Karpas-422 (cell line): ENCODE data around the gene LSMEM2. TPM values are rescaled to one million over a fixed set of nuclear protein-coding genes. Genes with fewer than 3 reads are reported as not detected.
A peak's percentile ranks its signal among the peaks of the same experiment; 100 is the strongest.
"Not testable (repeated sequence)": the region's sequence is repeated elsewhere in the genome, so short reads cannot be mapped to it uniquely, and the experiment has no call there.

ENCODE experiments used
- DNase-seq: peaks from one replicate; pipeline ENCODE4 v3.0.0-alpha.2; 2015
- H2AFZ ChIP-seq: fragments of 200-600 bp; sonication (generic); 2 replicates; pipeline ENCODE4 v1.6.1; 2014; ENCODE audit warnings: antibody characterized with exemption, low read length, mixed read lengths
- H3K27ac ChIP-seq: fragments of 200-600 bp; sonication (generic); 2 replicates; pipeline ENCODE4 v1.5.1; 2014; ENCODE audit warnings: mild to moderate bottlenecking, low read length, moderate library complexity
- H3K27me3 ChIP-seq: fragments of 200-600 bp; sonication (generic); 2 replicates; pipeline ENCODE4 v1.6.1; 2014; ENCODE audit warnings: low read length, mixed read lengths
- H3K36me3 ChIP-seq: fragments of 200-600 bp; sonication (generic); 2 replicates; pipeline ENCODE4 v1.6.1; 2014; ENCODE audit warnings: low read length, mixed read lengths; ENCODE audit not compliant: insufficient read depth
- H3K4me1 ChIP-seq: fragments of 200-600 bp; sonication (generic); 2 replicates; pipeline ENCODE4 v1.6.1; 2014; ENCODE audit warnings: mild to moderate bottlenecking, low read length, mixed read lengths
- H3K4me2 ChIP-seq: fragments of 200-600 bp; sonication (generic); 2 replicates; pipeline ENCODE4 v1.6.1; 2014; ENCODE audit warnings: low read length, low read depth, mild to moderate bottlenecking; ENCODE audit not compliant: poor library complexity, severe bottlenecking
- H3K4me3 ChIP-seq: fragments of 200-600 bp; sonication (generic); 2 replicates; pipeline ENCODE4 v1.5.1; 2014; ENCODE audit warnings: mild to moderate bottlenecking, antibody characterized with exemption, low read length, mixed read lengths
- H3K79me2 ChIP-seq: fragments of 200-600 bp; sonication (generic); 2 replicates; pipeline ENCODE4 v1.6.1; 2014; ENCODE audit warnings: mild to moderate bottlenecking, low read length, mixed read lengths
- H3K9ac ChIP-seq: fragments of 200-600 bp; sonication (generic); 2 replicates; pipeline ENCODE4 v1.6.0; 2014; ENCODE audit warnings: low read length
- H3K9me2 ChIP-seq: fragments of 200-600 bp; sonication (generic), shearing (Covaris generic); replicated peaks from 2 replicates; pipeline ENCODE4 v1.6.0; 2014; ENCODE audit warnings: mild to moderate bottlenecking, low read length, moderate library complexity; ENCODE audit not compliant: insufficient read depth
- H3K9me3 ChIP-seq: fragments of 300-700, 200-600 bp; sonication (generic); 2 replicates; pipeline ENCODE4 v1.6.1; 2014; ENCODE audit warnings: low read length, mixed read lengths
- H4K20me1 ChIP-seq: fragments of 200-600 bp; sonication (generic); 2 replicates; pipeline ENCODE4 v1.6.1; 2014; ENCODE audit warnings: mild to moderate bottlenecking, antibody characterized with exemption, low read length, low read depth; ENCODE audit not compliant: insufficient read depth
- total RNA-seq: library from RNA; depleted of rRNA; stranded (reverse); fragments of >200 nt; shearing (Covaris generic); gene quantifications from 2 replicates; pipeline ENCODE4 v1.2.3, GENCODE V29; 2014; ENCODE audit warnings: low replicate concordance

The LSMEM2 gene
- total RNA-seq, 1 experiment from 2014 or later, result not detected

- Histone ChIP-seq H3K79me2 (peaks cover 7% of the 10 kb centered on the region; the same call in 1 of the 2 replicates), H2AFZ (peak overlapping the region; percentile 40; the same call in 1 of the 2 replicates), H3K4me3 (peak overlapping the region; percentile 72), H3K36me3 (no peaks in the 10 kb centered on the region), H3K27me3 (no peaks in the 10 kb centered on the region), H3K4me2 (peak overlapping the region; percentile 76), H4K20me1 (no peaks in the 10 kb centered on the region), H3K9me3 (no peaks in the 10 kb centered on the region), H3K4me1 (peaks cover 21% of the 10 kb centered on the region), H3K9me2 (no peaks in the 10 kb centered on the region), H3K9ac (peak overlapping the region; percentile 72), H3K27ac (peak overlapping the region; percentile 14; the same call in 1 of the 2 replicates)
- no peak for DNase-seq
Observed at GRCh38 chr3:50299638-50299928, 20.7 kb downstream of the LSMEM2 start.

- no peak for DNase-seq
- no peaks in the 10 kb centered on the region for H3K36me3 ChIP-seq
- peaks cover 7% of the 10 kb centered on the region; the same call in 1 of the 2 replicates for H3K79me2 ChIP-seq
Observed at GRCh38 chr3:50299929-50300680, 21.2 kb downstream of the LSMEM2 start.

GRCh38 chr3:50300681-50301254 lies 21.9 kb downstream of the LSMEM2 start:
- Histone ChIP-seq H3K36me3 (no peaks in the 10 kb centered on the region), H3K79me2 (peaks cover 7% of the 10 kb centered on the region; the same call in 1 of the 2 replicates), H3K27me3 (no peaks in the 10 kb centered on the region), H3K4me1 (peaks cover 21% of the 10 kb centered on the region), H3K4me2 (peak overlapping the region; percentile 76), H3K27ac (no peak overlapping the region), H3K9me2 (no peaks in the 10 kb centered on the region), H3K4me3 (peak overlapping the region; percentile 72; the same call in 1 of the 2 replicates), H2AFZ (no peak overlapping the region), H3K9ac (peak overlapping the region; percentile 72; the same call in 1 of the 2 replicates), H4K20me1 (no peaks in the 10 kb centered on the region), H3K9me3 (no peaks in the 10 kb centered on the region)
- DNase-seq, result no peak

More at GRCh38 chr3:50299929-50300680, 21.2 kb downstream of the LSMEM2 start:
- Histone ChIP-seq H3K9ac (peak overlapping the region; percentile 72), H2AFZ (peak overlapping the region; percentile 40; the same call in 1 of the 2 replicates), H3K4me1 (peaks cover 21% of the 10 kb centered on the region), H3K27me3 (no peaks in the 10 kb centered on the region), H3K4me3 (peak overlapping the region; percentile 72), H3K4me2 (peak overlapping the region; percentile 76), H3K9me3 (no peaks in the 10 kb centered on the region), H3K27ac (peak overlapping the region; percentile 14; the same call in 1 of the 2 replicates), H3K9me2 (no peaks in the 10 kb centered on the region), H4K20me1 (no peaks in the 10 kb centered on the region)

- no peaks in the 10 kb centered on the region for H4K20me1 ChIP-seq
- no peak for DNase-seq
- H3K4me1 ChIP-seq, result peaks cover 21% of the 10 kb centered on the region
- H2AFZ ChIP-seq, result no peak overlapping the region
- no peak overlapping the region for H3K4me2 ChIP-seq
- H3K79me2 ChIP-seq, result peaks cover 7% of the 10 kb centered on the region; the same call in 1 of the 2 replicates
- no peak overlapping the region for H3K4me3 ChIP-seq
- H3K27me3 ChIP-seq, result no peaks in the 10 kb centered on the region
- no peaks in the 10 kb centered on the region for H3K9me2 ChIP-seq
- no peak overlapping the region for H3K9ac ChIP-seq
- no peak overlapping the region for H3K27ac ChIP-seq
- no peaks in the 10 kb centered on the region for H3K9me3 ChIP-seq
- H3K36me3 ChIP-seq, result no peaks in the 10 kb centered on the region
Observed at GRCh38 chr3:50302095-50303012, 23.5 kb downstream of the LSMEM2 start.

GRCh38 chr3:50303013-50303815 lies 24.3 kb downstream of the LSMEM2 start, which contains the start of gene HYAL1:
TSS of gene HYAL1 (minus strand) at chr3:50303574. CDS start at chr3:50302956, 618 bp downstream.
- H3K9ac ChIP-seq, result no peak within 1 kb of the TSS
- H3K9me3 ChIP-seq, result no peaks in the 10 kb centered on the region
- H3K36me3 ChIP-seq, result no peaks in the 10 kb centered on the region
- no peak within 1 kb of the TSS for H2AFZ ChIP-seq
- peaks cover 5% of the 10 kb centered on the region; the same call in 1 of the 2 replicates for H3K79me2 ChIP-seq
- peaks cover 15% of the 10 kb centered on the region for H3K4me1 ChIP-seq
- no peak within 1 kb of the TSS for H3K27ac ChIP-seq
- no peaks in the 10 kb centered on the region for H3K27me3 ChIP-seq
- H3K4me3 ChIP-seq, result no peak within 1 kb of the TSS
- no peak for DNase-seq
- H4K20me1 ChIP-seq, result no peaks in the 10 kb centered on the region
- H3K9me2 ChIP-seq, result no peaks in the 10 kb centered on the region
- H3K4me2 ChIP-seq, result no peak within 1 kb of the TSS

- Histone ChIP-seq H3K9ac (no peak overlapping the region), H3K4me3 (no peak overlapping the region)
Observed at GRCh38 chr3:50304601-50305000, 25.7 kb downstream of the LSMEM2 start.

GRCh38 chr3:50312041-50312440 lies 33.2 kb downstream of the LSMEM2 start:
- not testable (repeated sequence) for H3K79me2 ChIP-seq, H3K9me3 ChIP-seq, H3K9ac ChIP-seq, DNase-seq, H3K27me3 ChIP-seq, H3K27ac ChIP-seq, H4K20me1 ChIP-seq, H3K36me3 ChIP-seq, H3K4me2 ChIP-seq, H3K4me3 ChIP-seq, H3K9me2 ChIP-seq, H2AFZ ChIP-seq, H3K4me1 ChIP-seq

More at GRCh38 chr3:50304601-50305000, 25.7 kb downstream of the LSMEM2 start:
- Histone ChIP-seq H3K9me2 (no peaks in the 10 kb centered on the region), H3K4me2 (no peak overlapping the region), H3K36me3 (no peaks in the 10 kb centered on the region), H3K4me1 (peaks cover 10% of the 10 kb centered on the region), H3K27me3 (no peaks in the 10 kb centered on the region), H3K27ac (no peak overlapping the region), H4K20me1 (no peaks in the 10 kb centered on the region), H3K9me3 (no peaks in the 10 kb centered on the region), H3K79me2 (no peaks in the 10 kb centered on the region), H2AFZ (no peak overlapping the region)
- DNase-seq, result no peak
